ENCODE results near the gene CDH12.
A peak's percentile ranks its signal among the peaks of the same experiment; 100 is the strongest.
"Not testable (repeated sequence)": the region's sequence is repeated elsewhere in the genome, so short reads cannot be mapped to it uniquely, and the experiment has no call there.

Gene CDH12

GRCh38 chr5:22889720-22890119, 36.6 kb upstream of the CDH12 start:
- no peak for DNase-seq
- Histone ChIP-seq H3K4me1 (no peaks in the 10 kb centered on the region), H3K9me3 (no peaks in the 10 kb centered on the region), H3K36me3 (no peaks in the 10 kb centered on the region), H3K27me3 (no peaks in the 10 kb centered on the region), H3K4me3 (ENCODE audit: low read depth, low read length) (no peak overlapping the region)
- peak; percentile 31; the same call in 1 of the 2 replicates for TF ChIP-seq CTCF (IDR thresholded peaks at IDR 0.05; ENCODE audit: low read depth, low read length)

- TF ChIP-seq CTCF (IDR thresholded peaks at IDR 0.05; ENCODE audit: low read depth, low read length) = no peak
- Histone ChIP-seq H3K4me3 (ENCODE audit: low read depth, low read length) (no peak overlapping the region), H3K4me1 (no peaks in the 10 kb centered on the region), H3K9me3 (no peaks in the 10 kb centered on the region), H3K27me3 (no peaks in the 10 kb centered on the region), H3K36me3 (no peaks in the 10 kb centered on the region)
- no peak for DNase-seq
These were observed 34.4 kb upstream of the CDH12 start for GRCh38 chr5:22887566-22887965.

GRCh38 chr5:22858911-22859310, 5.8 kb upstream of the CDH12 start:
- not testable (repeated sequence) for H3K27me3 ChIP-seq; H3K36me3 ChIP-seq; H3K4me3 ChIP-seq (ENCODE audit: low read depth, low read length)

GRCh38 chr5:22855824-22856223, 2.7 kb upstream of the CDH12 start:
- Histone ChIP-seq H3K4me1 (no peaks in the 10 kb centered on the region), H3K4me3 (ENCODE audit: low read depth, low read length) (no peak overlapping the region), H3K27me3 (no peaks in the 10 kb centered on the region), H3K36me3 (no peaks in the 10 kb centered on the region), H3K9me3 (no peaks in the 10 kb centered on the region)
- TF ChIP-seq CTCF (IDR thresholded peaks at IDR 0.05; ENCODE audit: low read depth, low read length) = no peak
- DNase-seq = no peak

More at GRCh38 chr5:22858911-22859310, 5.8 kb upstream of the CDH12 start:
- not testable (repeated sequence) for H3K9me3 ChIP-seq, DNase-seq, H3K4me1 ChIP-seq

GRCh38 chr5:22850981-22851380, 2.2 kb downstream of the CDH12 start:
- H3K27me3 ChIP-seq = no peaks in the 10 kb centered on the region
- H3K36me3 ChIP-seq = no peaks in the 10 kb centered on the region
- peak overlapping the region; percentile 13; the same call in 1 of the 2 replicates for H3K4me3 ChIP-seq (ENCODE audit: low read depth, low read length)
- H3K9me3 ChIP-seq = no peaks in the 10 kb centered on the region
- DNase-seq = no peak
- 0 out of 2 replicates have a peak, but pooled peaks have one; percentile 3 for TF ChIP-seq CTCF (IDR thresholded peaks at IDR 0.05; ENCODE audit: low read depth, low read length)
- H3K4me1 ChIP-seq = no peaks in the 10 kb centered on the region

- no peaks in the 10 kb centered on the region for H3K9me3 ChIP-seq
- no peaks in the 10 kb centered on the region for H3K4me1 ChIP-seq
- H3K36me3 ChIP-seq = no peaks in the 10 kb centered on the region
- H3K4me3 ChIP-seq (ENCODE audit: low read depth, low read length) = no peak overlapping the region
- DNase-seq = no peak
- no peaks in the 10 kb centered on the region for H3K27me3 ChIP-seq
- TF ChIP-seq CTCF (IDR thresholded peaks at IDR 0.05; ENCODE audit: low read depth, low read length) = no peak
These were observed 6.5 kb downstream of the CDH12 start for GRCh38 chr5:22846693-22847092.

GRCh38 chr5:22844636-22845035, 8.5 kb downstream of the CDH12 start:
- DNase-seq = no peak
- TF ChIP-seq CTCF (IDR thresholded peaks at IDR 0.05; ENCODE audit: low read depth, low read length) = no peak

More at GRCh38 chr5:22844636-22845035, 8.5 kb downstream of the CDH12 start:
- Histone ChIP-seq H3K36me3 (no peaks in the 10 kb centered on the region), H3K4me1 (no peaks in the 10 kb centered on the region), H3K27me3 (no peaks in the 10 kb centered on the region), H3K4me3 (ENCODE audit: low read depth, low read length) (no peak overlapping the region), H3K9me3 (no peaks in the 10 kb centered on the region)

All from BE2C (cell line).